Vagina (tissue), 2 donors: Measurements from ENCODE around the gene ATP6V1E1.

ENCODE experiments used
- POLR2A ChIP-seq, 2 donors: fragments of 450-650 bp; IDR thresholded peaks; one replicate each; pipeline ENCODE4 v1.6.1; 2017; ENCODE audit warnings: antibody characterized with exemption in 2 of 2, mild to moderate bottlenecking in 2 of 2, moderate library complexity in 2 of 2
- TF ChIP-seq, protein P1 (sequence below), 3 experiments: fragments of 450-650 bp in 2 of 3; fragments of 200-600 bp in 1 of 3; sonication (generic) in 1 of 3; IDR thresholded peaks; one replicate each; pipeline ENCODE4 v1.5.1; 2017 to 2019; ENCODE audit warnings: antibody characterized with exemption in 3 of 3, mild to moderate bottlenecking in 2 of 3, moderate library complexity in 2 of 3

DNA sequence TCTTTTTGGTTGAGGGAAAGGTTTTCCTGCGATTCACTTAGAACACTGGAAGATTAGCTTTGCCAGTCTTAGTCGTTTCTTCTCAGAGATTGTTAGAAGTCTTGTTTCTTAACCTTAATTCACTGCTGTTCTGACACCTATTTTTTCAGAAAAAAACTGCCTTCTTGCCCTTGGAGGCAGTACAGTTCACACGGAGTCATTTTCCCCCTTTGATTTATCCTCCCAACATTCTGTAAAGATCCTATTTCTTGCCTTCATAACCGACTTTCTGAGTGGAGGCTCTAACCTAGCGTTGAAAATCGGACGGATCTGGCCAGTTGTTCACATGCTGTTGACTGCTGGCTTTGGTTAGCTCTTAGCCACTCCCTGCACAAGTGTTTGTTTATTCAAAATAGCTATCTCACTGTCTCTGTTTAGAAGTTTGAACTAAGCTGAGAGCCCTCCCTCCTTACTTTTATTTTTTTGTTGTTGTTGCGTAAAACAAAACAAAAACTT, 10.7 kb upstream of the ATP6V1E1 start:
- TF ChIP-seq, protein P1, sequence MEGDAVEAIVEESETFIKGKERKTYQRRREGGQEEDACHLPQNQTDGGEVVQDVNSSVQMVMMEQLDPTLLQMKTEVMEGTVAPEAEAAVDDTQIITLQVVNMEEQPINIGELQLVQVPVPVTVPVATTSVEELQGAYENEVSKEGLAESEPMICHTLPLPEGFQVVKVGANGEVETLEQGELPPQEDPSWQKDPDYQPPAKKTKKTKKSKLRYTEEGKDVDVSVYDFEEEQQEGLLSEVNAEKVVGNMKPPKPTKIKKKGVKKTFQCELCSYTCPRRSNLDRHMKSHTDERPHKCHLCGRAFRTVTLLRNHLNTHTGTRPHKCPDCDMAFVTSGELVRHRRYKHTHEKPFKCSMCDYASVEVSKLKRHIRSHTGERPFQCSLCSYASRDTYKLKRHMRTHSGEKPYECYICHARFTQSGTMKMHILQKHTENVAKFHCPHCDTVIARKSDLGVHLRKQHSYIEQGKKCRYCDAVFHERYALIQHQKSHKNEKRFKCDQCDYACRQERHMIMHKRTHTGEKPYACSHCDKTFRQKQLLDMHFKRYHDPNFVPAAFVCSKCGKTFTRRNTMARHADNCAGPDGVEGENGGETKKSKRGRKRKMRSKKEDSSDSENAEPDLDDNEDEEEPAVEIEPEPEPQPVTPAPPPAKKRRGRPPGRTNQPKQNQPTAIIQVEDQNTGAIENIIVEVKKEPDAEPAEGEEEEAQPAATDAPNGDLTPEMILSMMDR (IDR thresholded peaks at IDR 0.05): no peak
- TF ChIP-seq POLR2A (IDR thresholded peaks at IDR 0.05): no peak
